Epithelial cell of prostate (primary cell): ENCODE measurements around the gene RNF220.

Experiments used
- DNase-seq: peaks from one replicate; pipeline ENCODE4 v3.0.0-alpha.2; 2011; ENCODE audit warnings: low read depth, low spot score
- H3K27ac ChIP-seq: fragments of 450-650 bp; 2 replicates; pipeline ENCODE4 v1.5.1; 2017; ENCODE audit warnings: mild to moderate bottlenecking

The RNF220 gene

GRCh38 chr1:44513111-44513510 is 108.1 kb downstream of the RNF220 start:
- no peak overlapping the region for H3K27ac ChIP-seq
- no peak for DNase-seq

GRCh38 chr1:44514673-44515072 is 109.6 kb downstream of the RNF220 start:
- H3K27ac ChIP-seq = peak overlapping the region; percentile 60
- DNase-seq = no peak

GRCh38 chr1:44515416-44515815 is 110.4 kb downstream of the RNF220 start:
- peak overlapping the region; percentile 60 for H3K27ac ChIP-seq
- peak; percentile 64 for DNase-seq

GRCh38 chr1:44519035-44519676 is 114.1 kb downstream of the RNF220 start:
- H3K27ac ChIP-seq = no peak overlapping the region
- DNase-seq = no peak

- no peak overlapping the region for H3K27ac ChIP-seq
- no peak for DNase-seq
These were observed 116.5 kb downstream of the RNF220 start for GRCh38 chr1:44521378-44522080.

- DNase-seq = no peak
- H3K27ac ChIP-seq = no peak overlapping the region
These were observed 118.8 kb downstream of the RNF220 start for GRCh38 chr1:44523593-44524591.

GRCh38 chr1:44524655-44525500 is 119.8 kb downstream of the RNF220 start:
- no peak overlapping the region for H3K27ac ChIP-seq
- DNase-seq = no peak

GRCh38 chr1:44526295-44527073 is 121.4 kb downstream of the RNF220 start:
- no peak for DNase-seq
- no peak overlapping the region for H3K27ac ChIP-seq

GRCh38 chr1:44531785-44532566 is 126.9 kb downstream of the RNF220 start:
- DNase-seq = peak; percentile 57
- no peak overlapping the region for H3K27ac ChIP-seq

- no peak for DNase-seq
- H3K27ac ChIP-seq = no peak overlapping the region
These were observed 127.5 kb downstream of the RNF220 start for GRCh38 chr1:44532567-44532944.

GRCh38 chr1:44534771-44535170 is 129.7 kb downstream of the RNF220 start:
- no peak for DNase-seq
- no peak overlapping the region for H3K27ac ChIP-seq

GRCh38 chr1:44536357-44537209 is 131.5 kb downstream of the RNF220 start:
- H3K27ac ChIP-seq = no peak overlapping the region
- DNase-seq = no peak

GRCh38 chr1:44537538-44537937 is 132.5 kb downstream of the RNF220 start:
- no peak overlapping the region for H3K27ac ChIP-seq
- DNase-seq = no peak

- H3K27ac ChIP-seq = no peak overlapping the region
- no peak for DNase-seq
These were observed 132.9 kb downstream of the RNF220 start for GRCh38 chr1:44537956-44538355.

GRCh38 chr1:44539991-44540730 is 135.1 kb downstream of the RNF220 start:
- no peak overlapping the region for H3K27ac ChIP-seq

GRCh38 chr1:44542420-44543063 is 137.5 kb downstream of the RNF220 start:
- H3K27ac ChIP-seq = no peak overlapping the region
- no peak for DNase-seq

More at GRCh38 chr1:44539991-44540730, 135.1 kb downstream of the RNF220 start:
- no peak for DNase-seq
